HepG2 (cell line): ENCODE measurements around the gene PPP2R5C. TPM values are rescaled to one million over a fixed set of nuclear protein-coding genes. Genes with fewer than 3 reads are reported as not detected.
A peak's percentile ranks its signal among the peaks of the same experiment; 100 is the strongest.
"Not testable (repeated sequence)": the region's sequence is repeated elsewhere in the genome, so short reads cannot be mapped to it uniquely, and the experiment has no call there.

ENCODE experiments used
- ATAC-seq: fragments of 200-7000 bp; cut with Tn5 transposase; 3 replicates; pipeline ENCODE4 v1.9.1; 2020; ENCODE audit warnings: mild to moderate bottlenecking, moderate library complexity
- BruUV-seq: library from RNA; stranded (reverse); fragments of 400-500 nt; replicated peaks from 2 replicates; lab custom pipeline; 2021; lab: Mats Ljungman, UMichigan
- CTCF ChIA-PET: fragments of 300-600 bp; formaldehyde crosslinking; extraction: SDS; loops from one replicate; lab custom pipeline; 2021; ENCODE audit warnings: low total read pairs, inconsistent platforms, low intra/inter-chr PET ratio; lab: Yijun Ruan, JAX
- POLR2A ChIA-PET: fragments of 350-600 bp; sonication (Branson Sonifier 250); formaldehyde crosslinking; loops from one replicate; lab custom pipeline; 2020; ENCODE audit warnings: antibody characterized with exemption, inconsistent platforms; lab: Yijun Ruan, JAX
- DNase-seq: peaks from one replicate; pipeline ENCODE4 v3.0.0-alpha.2; 2015; ENCODE audit warnings: low spot score
- FAIRE-seq: peaks from 3 replicates; lab custom pipeline; 2011; peaks lifted over from hg19 to GRCh38; lab: Jason Lieb, UNC
- H2AFZ ChIP-seq: one replicate; pipeline ENCODE4 v1.6.1; 2011; ENCODE audit warnings: low read length, inconsistent platforms
- H3K27ac ChIP-seq: fragments of 300-600 bp; 3 replicates; pipeline ENCODE4 v1.8.0; 2011; ENCODE audit warnings: mixed run types, mild to moderate bottlenecking, mixed read lengths, low read length, inconsistent platforms; ENCODE audit not compliant: insufficient read depth; ENCODE audit errors: extremely low read length
- H3K27me3 ChIP-seq, 2 experiments: fragments of 200-600 bp in 1 of 2; 2 replicates in 1 of 2; 3 replicates in 1 of 2; pipeline versions ENCODE4 v1.6.0 to v1.8.0; 2011; ENCODE audit warnings: low read length in 2 of 2, mild to moderate bottlenecking in 2 of 2, moderate library complexity in 2 of 2, inconsistent platforms in 1 of 2; ENCODE audit not compliant: insufficient read depth in 2 of 2, control insufficient read depth in 1 of 2
- H3K36me3 ChIP-seq, 2 experiments: fragments of 200-600 bp in 1 of 2; replicated peaks in 1 of 2; 2 replicates in 1 of 2; 3 replicates in 1 of 2; pipeline versions ENCODE4 v1.5.1 to v1.8.0; 2011; ENCODE audit warnings: low read length in 2 of 2, inconsistent platforms in 1 of 2; ENCODE audit not compliant: insufficient read depth in 2 of 2, control insufficient read depth in 1 of 2
- H3K4me1 ChIP-seq: 2 replicates; pipeline ENCODE4 v1.5.1; 2012; ENCODE audit warnings: low read length, inconsistent platforms; ENCODE audit not compliant: insufficient read depth
- H3K4me2 ChIP-seq: 2 replicates; pipeline ENCODE4 v1.6.0; 2011; ENCODE audit warnings: low read depth, low read length, inconsistent platforms
- H3K4me3 ChIP-seq, 3 experiments: fragments of 200-600 bp in 1 of 3; sonication (generic), shearing (Covaris generic) in 1 of 3; replicated peaks in 1 of 3; 2 replicates each; pipeline ENCODE4 v1.5.1; 2011 to 2016; ENCODE audit warnings: low read length in 3 of 3, inconsistent platforms in 2 of 3, low read depth in 2 of 3, mild to moderate bottlenecking in 2 of 3, control low read depth in 1 of 3, mixed read lengths in 1 of 3; ENCODE audit not compliant: insufficient read depth in 1 of 3
- H3K79me2 ChIP-seq: one replicate; pipeline ENCODE4 v1.6.1; 2011; ENCODE audit warnings: low read length, inconsistent platforms; ENCODE audit not compliant: insufficient read depth
- H3K9ac ChIP-seq: 2 replicates; pipeline ENCODE4 v1.6.0; 2011; ENCODE audit warnings: mild to moderate bottlenecking, low read depth, low read length, inconsistent platforms; ENCODE audit not compliant: insufficient read depth
- H3K9me3 ChIP-seq: 2 replicates; pipeline ENCODE4 v1.5.1; 2012; ENCODE audit warnings: mild to moderate bottlenecking, low read length
- H4K20me1 ChIP-seq: 2 replicates; pipeline ENCODE4 v1.6.0; 2011; ENCODE audit warnings: inconsistent platforms, mild to moderate bottlenecking, low read length, moderate library complexity; ENCODE audit not compliant: insufficient read depth
- WGBS: methylation state at CpG from one replicate; pipeline ENCODE4 v1.1.6; 2017; ENCODE audit warnings: low lambda C conversion rate; 5-methylcytosine and 5-hydroxymethylcytosine counted together
- in situ Hi-C: cut with HindIII; loops from 2 replicates; pipeline ENCODE4 v1.10.0; 2017; ENCODE audit warnings: low pct_unique_long_range_greater_than_20kb; ENCODE audit not compliant: extremely low pct_ligation_motif_present
- intact Hi-C: fragments of 100-400 bp; cut with micrococcal nuclease; formaldehyde crosslinking; loops from one replicate; pipeline ENCODE4 v1.10.0; 2022; ENCODE audit not compliant: unreplicated experiment
- polyA plus RNA-seq, 8 experiments: library from polyadenylated mRNA; depleted of rRNA in 3 of 8; stranded (reverse) in 7 of 8; unstranded in 1 of 8; fragments of >200 nt; fragmentation: Illumina TruSeq in 4 of 8; extraction: Trizol in 4 of 8; gene quantifications; 2 replicates each; pipeline versions ENCODE4 v1.2.1 to v1.2.3, GENCODE V29; 2011 to 2016; ENCODE audit warnings: low read depth in 4 of 8, missing spikeins in 1 of 8, mixed read lengths in 1 of 8; ENCODE audit not compliant: insufficient read depth in 1 of 8
- total RNA-seq, 5 experiments: library from RNA; depleted of rRNA; stranded (reverse); fragments of >200 nt; fragmentation: Illumina TruSeq; extraction: Trizol; gene quantifications; 2 replicates each; pipeline ENCODE4 v1.2.3, GENCODE V29; 2016; ENCODE audit warnings: low read depth in 1 of 5
- TF ChIP-seq, protein P1 (sequence below): sonication (generic); formaldehyde crosslinking; IDR thresholded peaks from 2 replicates; pipeline ENCODE4 v1.8.1; 2022; ENCODE audit warnings: low read depth, mild to moderate bottlenecking, missing genetic modification reagents
- TF ChIP-seq, protein P2 (sequence below): IDR thresholded peaks from 2 replicates; pipeline ENCODE4 v1.6.1; 2016; ENCODE audit warnings: low read depth

The PPP2R5C gene
- total and polyA plus RNA-seq, 2 of the 13 experiments (the other 11 are each of a cell fraction or from before 2014, with no cell fraction given): 74.3 to 78.5 TPM

DNA sequence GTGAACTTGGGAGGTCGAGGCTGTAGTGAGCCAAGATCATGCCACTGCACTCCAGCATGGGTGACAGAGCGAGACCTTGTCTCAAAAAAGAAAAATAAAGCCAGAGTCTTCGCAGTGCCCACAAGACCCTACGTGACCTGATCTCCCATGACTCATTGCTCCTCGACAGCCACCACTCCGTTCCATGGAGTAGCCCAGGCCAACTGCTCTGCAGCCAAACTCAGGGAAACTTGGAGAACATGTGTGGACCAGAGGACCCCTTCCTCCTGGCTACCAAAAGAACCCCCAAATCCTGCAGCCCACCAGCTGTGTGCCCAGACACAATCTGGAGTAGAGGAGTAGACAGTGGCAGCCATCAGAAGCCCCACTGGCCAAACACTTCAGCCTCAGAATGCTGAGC, 32.1 kb upstream of the PPP2R5C start (continued):
- TF ChIP-seq, protein P1, sequence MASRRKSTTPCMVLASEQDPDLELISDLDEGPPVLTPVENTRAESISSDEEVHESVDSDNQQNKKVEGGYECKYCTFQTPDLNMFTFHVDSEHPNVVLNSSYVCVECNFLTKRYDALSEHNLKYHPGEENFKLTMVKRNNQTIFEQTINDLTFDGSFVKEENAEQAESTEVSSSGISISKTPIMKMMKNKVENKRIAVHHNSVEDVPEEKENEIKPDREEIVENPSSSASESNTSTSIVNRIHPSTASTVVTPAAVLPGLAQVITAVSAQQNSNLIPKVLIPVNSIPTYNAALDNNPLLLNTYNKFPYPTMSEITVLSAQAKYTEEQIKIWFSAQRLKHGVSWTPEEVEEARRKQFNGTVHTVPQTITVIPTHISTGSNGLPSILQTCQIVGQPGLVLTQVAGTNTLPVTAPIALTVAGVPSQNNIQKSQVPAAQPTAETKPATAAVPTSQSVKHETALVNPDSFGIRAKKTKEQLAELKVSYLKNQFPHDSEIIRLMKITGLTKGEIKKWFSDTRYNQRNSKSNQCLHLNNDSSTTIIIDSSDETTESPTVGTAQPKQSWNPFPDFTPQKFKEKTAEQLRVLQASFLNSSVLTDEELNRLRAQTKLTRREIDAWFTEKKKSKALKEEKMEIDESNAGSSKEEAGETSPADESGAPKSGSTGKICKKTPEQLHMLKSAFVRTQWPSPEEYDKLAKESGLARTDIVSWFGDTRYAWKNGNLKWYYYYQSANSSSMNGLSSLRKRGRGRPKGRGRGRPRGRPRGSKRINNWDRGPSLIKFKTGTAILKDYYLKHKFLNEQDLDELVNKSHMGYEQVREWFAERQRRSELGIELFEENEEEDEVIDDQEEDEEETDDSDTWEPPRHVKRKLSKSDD: no peak

DNA sequence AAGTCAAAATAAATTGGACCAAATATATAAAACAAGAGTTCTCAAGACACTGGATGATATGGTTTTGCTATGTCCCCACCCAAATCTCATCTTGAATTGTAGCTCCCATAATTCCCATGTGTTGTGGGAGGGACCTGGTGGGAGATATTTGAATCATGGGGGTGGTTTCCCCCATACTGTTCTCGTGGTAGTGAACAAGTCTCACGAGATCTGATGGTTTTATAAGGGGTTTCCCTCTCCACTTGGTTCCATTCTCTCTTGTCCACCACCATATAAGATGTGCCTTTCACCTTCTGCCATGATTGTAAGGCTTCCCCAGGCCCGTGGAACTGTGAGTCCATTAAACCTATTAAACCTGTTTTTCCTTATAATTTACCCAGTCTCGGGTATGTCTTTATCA, 31.4 kb upstream of the PPP2R5C start:
- H3K4me3 ChIP-seq, FAIRE-seq, intact Hi-C loops, ATAC-seq, H3K9me3 ChIP-seq, H3K79me2 ChIP-seq, H3K36me3 ChIP-seq, BruUV-seq, H3K27me3 ChIP-seq, CTCF ChIA-PET, DNase-seq, in situ Hi-C loops, H2AFZ ChIP-seq, H4K20me1 ChIP-seq: not testable (repeated sequence)
- TF ChIP-seq, protein P2, sequence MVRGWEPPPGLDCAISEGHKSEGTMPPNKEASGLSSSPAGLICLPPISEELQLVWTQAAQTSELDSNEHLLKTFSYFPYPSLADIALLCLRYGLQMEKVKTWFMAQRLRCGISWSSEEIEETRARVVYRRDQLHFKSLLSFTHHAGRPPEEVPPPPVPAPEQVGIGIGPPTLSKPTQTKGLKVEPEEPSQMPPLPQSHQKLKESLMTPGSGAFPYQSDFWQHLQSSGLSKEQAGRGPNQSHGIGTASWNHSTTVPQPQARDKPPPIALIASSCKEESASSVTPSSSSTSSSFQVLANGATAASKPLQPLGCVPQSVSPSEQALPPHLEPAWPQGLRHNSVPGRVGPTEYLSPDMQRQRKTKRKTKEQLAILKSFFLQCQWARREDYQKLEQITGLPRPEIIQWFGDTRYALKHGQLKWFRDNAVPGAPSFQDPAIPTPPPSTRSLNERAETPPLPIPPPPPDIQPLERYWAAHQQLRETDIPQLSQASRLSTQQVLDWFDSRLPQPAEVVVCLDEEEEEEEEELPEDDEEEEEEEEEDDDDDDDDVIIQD (CRISPR knock-in tag): peak; percentile 68; the same call in 1 of the 2 replicates
- WGBS: 94% methylated on average over 4 of the region's 4 CpGs
- H3K4me1 ChIP-seq: peaks cover 84% of the 10 kb centered on the region
- peak overlapping the region; percentile 60; the same call in 1 of the 2 replicates for H3K9ac ChIP-seq
- H3K27ac ChIP-seq: peak overlapping the region; percentile 83
- POLR2A ChIA-PET: interaction anchor here (2.0 to 2.3 kb wide), 3 partner anchors 8 to 79 kb away, joined by 6 to 16 read pairs (median 9); partner anchors contain the start of gene PPP2R5C
- H3K4me2 ChIP-seq: peak overlapping the region; percentile 79; the same call in 1 of the 2 replicates
